Measurements from ENCODE around the gene KANK3. TPM values are rescaled to one million over a fixed set of nuclear protein-coding genes. Genes with fewer than 3 reads are reported as not detected.

Gene KANK3
- polyA plus RNA-seq, 2 of the 4 experiments (the other 2 are of a cell fraction) = 1.0 to 1.5 TPM

GRCh38 chr19:8373867-8374813 lies 31.1 kb upstream of the KANK3 start:
- Histone ChIP-seq H3K4me3 (no peak overlapping the region), H3K4me1 (peaks cover 18% of the 10 kb centered on the region; the same call in 1 of the 3 replicates), H3K4me2 (no peak overlapping the region), H3K27ac (peak overlapping the region in 1 of 2 experiments; percentile 48; a peak in 1 of 6 replicates), H3K9me3 (no peaks in the 10 kb centered on the region)
- FAIRE-seq (no peak), ATAC-seq (peak in 1 of 2 experiments; percentile 33; a peak in 3 of 6 replicates), DNase-seq (ENCODE audit: low read depth in 1 of 2, low spot score in 1 of 2) (peak in 1 of 2 experiments; percentile 68)
- TF ChIP-seq CEBPB (IDR thresholded peaks at IDR 0.05) (0 out of 4 replicates have a peak, but pooled peaks of 1 of the 2 experiments have one; percentile 20), TFCP2L1 (CRISPR knock-in tag; IDR thresholded peaks at IDR 0.05) (no peak), KDM5A (IDR thresholded peaks at IDR 0.05) (no peak), NFE2L2 (conservative IDR thresholded peaks at IDR 0.05; ENCODE audit: low read length) (no peak), EHF (CRISPR knock-in tag; IDR thresholded peaks at IDR 0.05) (no peak), EP300 (IDR thresholded peaks at IDR 0.05) (no peak), RAD21 (conservative IDR thresholded peaks at IDR 0.05 in 1 of 2, IDR thresholded peaks at IDR 0.05 in 1 of 2) (peak in 1 of 2 experiments; percentile 25; a peak in 2 of 5 replicates), PBX3 (IDR thresholded peaks at IDR 0.05) (no peak), CHD4 (IDR thresholded peaks at IDR 0.05; ENCODE audit: borderline replicate concordance) (no peak)
- 73% methylated on average over 21 of the region's 26 CpGs for WGBS (ENCODE audit: missing lambda C conversion rate)
- ChIA-PET CTCF (interaction anchor here (1.2 kb wide), 1 partner anchor 10 kb away, joined by 3 read pairs; the partner anchor contains the start of gene ANGPTL4), POLR2A (interaction anchor here (0.7 kb wide), 1 partner anchor 19 kb away, joined by 3 read pairs; no protein-coding TSS in a partner anchor)

DNA sequence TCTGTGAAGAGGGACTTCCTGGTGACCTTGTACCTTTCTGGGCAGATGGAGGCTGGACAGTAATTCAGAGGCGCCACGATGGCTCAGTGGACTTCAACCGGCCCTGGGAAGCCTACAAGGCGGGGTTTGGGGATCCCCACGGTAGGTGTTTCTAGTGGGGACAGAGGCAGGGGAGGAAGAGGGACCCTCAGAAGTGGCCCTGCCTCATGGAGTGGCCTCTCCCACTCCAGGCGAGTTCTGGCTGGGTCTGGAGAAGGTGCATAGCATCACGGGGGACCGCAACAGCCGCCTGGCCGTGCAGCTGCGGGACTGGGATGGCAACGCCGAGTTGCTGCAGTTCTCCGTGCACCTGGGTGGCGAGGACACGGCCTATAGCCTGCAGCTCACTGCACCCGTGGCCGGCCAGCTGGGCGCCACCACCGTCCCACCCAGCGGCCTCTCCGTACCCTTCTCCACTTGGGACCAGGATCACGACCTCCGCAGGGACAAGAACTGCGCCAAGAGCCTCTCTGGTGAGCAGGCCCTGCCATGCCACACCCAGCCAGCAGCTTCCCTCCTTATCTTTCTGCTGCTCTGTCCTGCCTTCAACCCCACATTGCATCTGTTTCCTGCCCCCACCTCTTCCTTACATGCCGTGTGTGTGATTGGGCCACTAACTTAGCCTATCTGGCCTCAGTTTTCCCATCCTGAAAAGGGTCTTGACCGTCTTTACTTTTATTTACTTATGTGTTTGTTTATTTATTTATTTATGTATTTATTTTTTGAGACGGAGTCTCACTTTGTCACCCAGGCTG lies 28.1 kb upstream of the KANK3 start:
- TF ChIP-seq, protein P1, sequence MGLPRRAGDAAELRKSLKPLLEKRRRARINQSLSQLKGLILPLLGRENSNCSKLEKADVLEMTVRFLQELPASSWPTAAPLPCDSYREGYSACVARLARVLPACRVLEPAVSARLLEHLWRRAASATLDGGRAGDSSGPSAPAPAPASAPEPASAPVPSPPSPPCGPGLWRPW (IDR thresholded peaks at IDR 0.05) = no peak
- TF ChIP-seq CBX8 (IDR thresholded peaks at IDR 0.05) (no peak), PHF8 (IDR thresholded peaks at IDR 0.05; ENCODE audit: borderline replicate concordance, low read depth) (no peak), POLR2AphosphoS2 (conservative IDR thresholded peaks at IDR 0.05; ENCODE audit: low read length) (0 out of 2 replicates have a peak, but pooled peaks have one; percentile 4), ZSCAN20 (CRISPR knock-in tag; IDR thresholded peaks at IDR 0.05) (no peak), ATOH8 (CRISPR knock-in tag; IDR thresholded peaks at IDR 0.05; ENCODE audit: low read depth) (no peak)
- POLR2A ChIA-PET = interaction anchor here (0.6 kb wide), 1 partner anchor 22 kb away, joined by 3 read pairs; no protein-coding TSS in a partner anchor

More for the DNA sequence above, 28.1 kb upstream of the KANK3 start:
- ATAC-seq (peak in 1 of 2 experiments; percentile 4; a peak in 2 of 6 replicates), DNase-seq (ENCODE audit: low read depth in 1 of 2, low spot score in 1 of 2) (no peak), FAIRE-seq (no peak)
- H3K4me3 ChIP-seq = no peak overlapping the region
- peaks cover 38% of the 10 kb centered on the region for H3K4me1 ChIP-seq
- peak overlapping the region in 1 of 2 experiments; percentile 39; a peak in 1 of 6 replicates for H3K27ac ChIP-seq
- H3K4me2 ChIP-seq = no peak overlapping the region; the same call in 2 of the 3 replicates
- H3K9me3 ChIP-seq = no peaks in the 10 kb centered on the region
- WGBS (ENCODE audit: missing lambda C conversion rate) = 91% methylated on average over 13 of the region's 28 CpGs
- CTCF ChIA-PET = interaction anchor here (1.2 kb wide), 1 partner anchor 17 kb away, joined by 4 read pairs; no protein-coding TSS in a partner anchor
